ENCODE results near the gene ARL8B.

GRCh38 chr3:5218815-5219214 is 96.7 kb downstream of the ARL8B start:
- TF ChIP-seq ZFP3 (CRISPR knock-in tag; IDR thresholded peaks at IDR 0.05) (no peak), CSRNP3 (CRISPR knock-in tag; IDR thresholded peaks at IDR 0.05) (no peak), ZFP30 (CRISPR knock-in tag; IDR thresholded peaks at IDR 0.05) (no peak), ISL1 (CRISPR knock-in tag; IDR thresholded peaks at IDR 0.05) (no peak), GLIS3 (CRISPR knock-in tag; IDR thresholded peaks at IDR 0.05) (no peak), ZNF70 (CRISPR knock-in tag; IDR thresholded peaks at IDR 0.05) (no peak), TCF4 (CRISPR knock-in tag; IDR thresholded peaks at IDR 0.05; ENCODE audit: borderline replicate concordance) (no peak), BACH2 (CRISPR knock-in tag; IDR thresholded peaks at IDR 0.05; ENCODE audit: borderline replicate concordance) (no peak), ARNTL (CRISPR knock-in tag; IDR thresholded peaks at IDR 0.05; ENCODE audit: borderline replicate concordance, low read depth) (no peak), PPARA (CRISPR knock-in tag; IDR thresholded peaks at IDR 0.05; ENCODE audit: borderline replicate concordance) (no peak), OSR1 (CRISPR knock-in tag; IDR thresholded peaks at IDR 0.05) (no peak), RARB (CRISPR knock-in tag; IDR thresholded peaks at IDR 0.05) (no peak), PATZ1 (CRISPR knock-in tag; IDR thresholded peaks at IDR 0.05; ENCODE audit: borderline replicate concordance) (no peak)
